BJ (cell line): ENCODE measurements around the gene MYO1A. TPM values are rescaled to one million over a fixed set of nuclear protein-coding genes. Genes with fewer than 3 reads are reported as not detected.
A peak's percentile ranks its signal among the peaks of the same experiment; 100 is the strongest.

Experiments
- CTCF ChIA-PET: fragments of 350-600 bp; formaldehyde crosslinking; extraction: SDS; loops from one replicate; lab custom pipeline; 2021; ENCODE audit warnings: antibody characterized with exemption, inconsistent platforms; lab: Yijun Ruan, JAX
- POLR2A ChIA-PET: fragments of 300-600 bp; sonication (Branson Sonifier 250); formaldehyde crosslinking; extraction: SDS; loops from one replicate; lab custom pipeline; 2021; ENCODE audit warnings: antibody characterized with exemption; lab: Charles Lee
- DNase-seq: peaks from one replicate; pipeline ENCODE4 v3.0.0-alpha.2; 2011; ENCODE audit warnings: low read depth
- H3K27me3 ChIP-seq: 2 replicates; pipeline ENCODE4 v1.6.0; 2011; ENCODE audit warnings: low read length; ENCODE audit not compliant: control insufficient read depth, insufficient read depth
- H3K36me3 ChIP-seq: 2 replicates; pipeline ENCODE4 v1.5.1; 2011; ENCODE audit warnings: low read length; ENCODE audit not compliant: control insufficient read depth, insufficient read depth
- H3K4me3 ChIP-seq: 2 replicates; pipeline ENCODE4 v1.5.1; 2011; ENCODE audit warnings: low read depth, mild to moderate bottlenecking, control low read depth, low read length
- polyA plus RNA-seq: library from polyadenylated mRNA; depleted of rRNA; stranded (reverse); fragments of >200 nt; gene quantifications from 2 replicates; pipeline ENCODE4 v1.2.3, GENCODE V29; 2011
- TF ChIP-seq, protein P1 (sequence below): IDR thresholded peaks from 2 replicates; pipeline ENCODE4 v1.5.1; 2011; ENCODE audit warnings: low read depth, mild to moderate bottlenecking, control low read depth, inconsistent platforms, low read length, moderate library complexity; ENCODE audit not compliant: insufficient read depth

MYO1A gene
- polyA plus RNA-seq, 1 experiment = 0.15 TPM

DNA sequence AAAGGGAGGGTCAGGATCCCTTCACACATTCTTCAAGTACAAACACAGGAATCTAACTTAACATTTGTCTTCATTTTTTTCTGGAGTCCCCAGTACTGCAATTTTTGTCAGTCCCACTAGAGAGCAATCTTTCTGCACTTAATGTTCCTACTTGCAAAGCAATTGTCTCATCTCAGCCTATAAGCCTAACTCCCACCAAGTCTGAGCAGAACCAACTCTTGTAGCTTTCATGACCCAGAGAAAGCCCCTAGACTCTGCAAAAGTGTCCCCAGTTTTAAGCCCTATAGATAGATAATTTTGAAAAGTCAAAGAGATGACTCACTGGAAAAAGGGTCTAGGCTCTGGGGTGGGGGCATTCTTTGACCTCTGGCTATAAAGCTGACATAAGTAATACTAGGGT lies 41.8 kb downstream of the MYO1A start:
- peak; percentile 41 for DNase-seq
- CTCF ChIA-PET = interaction anchor here (0.7 to 11.3 kb wide), 24 partner anchors 9 to 297 kb away, joined by 3 to 148 read pairs (median 4); partner anchors contain the start of genes HSD17B6, MYO1A and STAT6
- TF ChIP-seq, protein P1, sequence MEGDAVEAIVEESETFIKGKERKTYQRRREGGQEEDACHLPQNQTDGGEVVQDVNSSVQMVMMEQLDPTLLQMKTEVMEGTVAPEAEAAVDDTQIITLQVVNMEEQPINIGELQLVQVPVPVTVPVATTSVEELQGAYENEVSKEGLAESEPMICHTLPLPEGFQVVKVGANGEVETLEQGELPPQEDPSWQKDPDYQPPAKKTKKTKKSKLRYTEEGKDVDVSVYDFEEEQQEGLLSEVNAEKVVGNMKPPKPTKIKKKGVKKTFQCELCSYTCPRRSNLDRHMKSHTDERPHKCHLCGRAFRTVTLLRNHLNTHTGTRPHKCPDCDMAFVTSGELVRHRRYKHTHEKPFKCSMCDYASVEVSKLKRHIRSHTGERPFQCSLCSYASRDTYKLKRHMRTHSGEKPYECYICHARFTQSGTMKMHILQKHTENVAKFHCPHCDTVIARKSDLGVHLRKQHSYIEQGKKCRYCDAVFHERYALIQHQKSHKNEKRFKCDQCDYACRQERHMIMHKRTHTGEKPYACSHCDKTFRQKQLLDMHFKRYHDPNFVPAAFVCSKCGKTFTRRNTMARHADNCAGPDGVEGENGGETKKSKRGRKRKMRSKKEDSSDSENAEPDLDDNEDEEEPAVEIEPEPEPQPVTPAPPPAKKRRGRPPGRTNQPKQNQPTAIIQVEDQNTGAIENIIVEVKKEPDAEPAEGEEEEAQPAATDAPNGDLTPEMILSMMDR = peak; percentile 68
- H3K27me3 ChIP-seq = peaks cover 9% of the 10 kb centered on the region
- H3K4me3 ChIP-seq = no peak overlapping the region
- POLR2A ChIA-PET = no interaction called here
- peaks cover 8% of the 10 kb centered on the region for H3K36me3 ChIP-seq

DNA sequence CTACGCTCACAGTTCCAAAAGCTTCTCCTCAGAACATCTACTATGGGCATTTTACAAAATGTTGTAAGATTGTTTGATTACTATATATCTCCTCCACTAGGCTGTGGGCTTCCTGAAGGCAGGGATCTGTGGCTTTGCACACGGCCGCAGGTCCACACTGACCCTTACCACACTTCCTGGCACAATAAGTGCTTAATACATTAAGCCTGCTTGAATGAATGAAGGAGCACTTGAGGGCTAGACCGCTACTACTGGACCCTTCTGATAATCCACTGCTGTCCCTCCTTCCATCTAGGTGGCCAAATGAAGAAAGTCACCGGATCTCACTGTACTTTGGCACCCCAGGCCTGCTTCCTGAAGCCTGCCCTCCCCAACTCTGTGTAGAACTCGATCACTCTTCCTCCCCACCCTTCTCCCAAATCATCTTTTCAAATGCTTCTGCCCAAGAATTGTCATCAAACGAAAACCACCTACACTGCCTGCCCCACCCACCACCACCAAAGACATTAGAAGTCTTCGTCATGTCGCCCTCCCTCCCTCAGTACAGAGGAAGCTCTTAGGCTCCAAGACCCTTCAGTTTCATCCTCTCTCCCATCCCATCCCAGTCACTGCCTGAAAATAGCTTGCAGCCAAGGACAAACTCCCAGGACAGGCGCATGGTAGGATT lies 43.0 kb downstream of the MYO1A start:
- ChIA-PET CTCF (interaction anchor here (0.6 to 11.3 kb wide), 16 partner anchors 9 to 296 kb away, joined by 3 to 148 read pairs (median 7); partner anchors contain the start of genes HSD17B6, MYO1A, NEMP1 and STAT6), POLR2A (no interaction called here)
- Histone ChIP-seq H3K27me3 (no peaks in the 10 kb centered on the region), H3K36me3 (peaks cover 16% of the 10 kb centered on the region), H3K4me3 (peak overlapping the region; percentile 31)
- no peak for DNase-seq
- TF ChIP-seq, protein P1 = no peak

DNA sequence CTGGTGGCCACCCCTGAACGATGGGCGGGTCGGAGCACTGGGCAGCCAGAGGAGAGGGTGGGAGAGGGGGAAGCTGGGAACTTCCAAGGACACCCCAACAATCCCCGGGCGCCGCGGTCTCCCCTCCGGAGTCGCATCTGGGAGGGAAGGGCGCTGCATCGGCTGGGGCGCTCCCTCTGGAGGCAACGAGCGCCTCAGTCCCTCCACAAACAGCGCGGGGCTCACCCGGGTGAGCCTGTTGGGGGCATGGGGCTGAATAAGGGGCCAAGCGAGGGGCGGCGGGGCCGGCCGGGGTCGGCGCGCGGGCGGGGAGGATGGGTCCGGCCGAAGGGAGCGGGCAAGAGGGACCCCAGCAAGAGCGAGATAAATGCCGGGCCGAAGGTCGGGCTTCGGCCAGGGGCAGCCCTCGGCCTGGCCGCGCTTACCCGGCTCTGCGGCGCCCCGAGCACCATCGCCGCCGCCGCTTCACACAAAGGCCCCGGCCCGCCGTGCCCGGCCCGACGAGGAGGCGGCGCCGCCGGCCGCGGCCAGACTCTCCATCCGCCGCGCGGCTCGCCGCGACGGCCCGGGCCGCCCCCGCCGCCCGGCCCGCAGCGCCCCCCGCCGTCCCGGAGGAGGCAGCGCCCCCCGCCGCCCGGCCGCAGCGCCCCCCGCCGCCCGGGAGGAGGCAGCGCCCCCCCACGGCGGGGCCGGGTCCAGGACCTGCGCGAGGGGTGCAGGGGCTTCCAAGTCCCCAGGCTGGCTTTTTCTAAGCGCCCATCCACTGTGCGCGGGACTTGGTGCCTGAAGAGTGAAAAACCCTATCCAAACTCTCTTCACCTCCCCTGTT lies 43.7 kb downstream of the MYO1A start, which contains the start of gene ZBTB39:
ZBTB39 (minus strand) TSS at position 567 of the 829 bp plus-strand sequence. CDS start 1,629 bp downstream, outside the sequence.
- H3K27me3 ChIP-seq = no peaks in the 10 kb centered on the region
- H3K36me3 ChIP-seq = peaks cover 16% of the 10 kb centered on the region
- TF ChIP-seq, protein P1 = peak; percentile 49
- POLR2A ChIA-PET = no interaction called here
- no peak for DNase-seq
- peak within 1 kb of the TSS; percentile 84 for H3K4me3 ChIP-seq
- CTCF ChIA-PET = interaction anchor here (1.0 to 11.4 kb wide), 24 partner anchors 10 to 295 kb away, joined by 3 to 220 read pairs (median 6); partner anchors contain the start of genes HSD17B6, MYO1A, STAT6 and TAC3

DNA sequence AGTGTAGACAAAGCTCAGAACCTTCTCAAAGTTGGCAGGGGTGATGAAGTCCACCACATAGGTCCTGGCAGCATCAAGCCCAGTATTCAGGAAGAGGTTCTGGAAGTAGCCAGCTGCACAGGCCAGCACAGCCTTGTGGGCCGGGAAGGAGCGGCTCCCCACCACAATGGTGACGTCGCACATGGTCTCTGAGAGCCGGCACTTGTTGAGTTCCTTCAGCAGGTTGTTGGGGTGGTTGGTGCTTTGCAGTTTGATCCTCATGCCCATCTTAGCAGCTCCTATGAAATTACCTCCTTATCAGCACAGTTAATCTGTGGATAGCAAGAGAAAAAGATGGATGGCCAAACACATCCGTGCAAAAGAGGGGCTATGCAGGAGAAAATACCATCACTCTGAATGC lies 45.3 kb downstream of the MYO1A start:
- Histone ChIP-seq H3K4me3 (no peak overlapping the region), H3K36me3 (peaks cover 16% of the 10 kb centered on the region), H3K27me3 (no peaks in the 10 kb centered on the region)
- CTCF ChIA-PET = interaction anchor here (0.6 to 11.4 kb wide), 13 partner anchors 12 to 279 kb away, joined by 3 to 220 read pairs (median 3); partner anchors contain the start of genes HSD17B6, NACA and STAT6
- POLR2A ChIA-PET = no interaction called here
- DNase-seq = no peak
- TF ChIP-seq, protein P1 = no peak
